HG02678 (cell line): ENCODE results near the gene CASD1.

Experiments
- ATAC-seq: cut with Tn5 transposase; IDR thresholded peaks from one replicate; pipeline ENCODE4 v1.9.1; 2021; ENCODE audit warnings: mild to moderate bottlenecking, moderate library complexity; ENCODE audit not compliant: unreplicated experiment

Gene CASD1

GRCh38 chr7:94512735-94513564 is 3.3 kb downstream of the CASD1 start:
- ATAC-seq = no peak

GRCh38 chr7:94513565-94513860 is 3.9 kb downstream of the CASD1 start:
- no peak for ATAC-seq

GRCh38 chr7:94514140-94514889 is 4.7 kb downstream of the CASD1 start:
- no peak for ATAC-seq

GRCh38 chr7:94514917-94515316 is 5.3 kb downstream of the CASD1 start:
- no peak for ATAC-seq

GRCh38 chr7:94525923-94526322 is 16.3 kb downstream of the CASD1 start:
- no peak for ATAC-seq

GRCh38 chr7:94529516-94529915 is 19.9 kb downstream of the CASD1 start:
- no peak for ATAC-seq

GRCh38 chr7:94530109-94530508 is 20.5 kb downstream of the CASD1 start:
- no peak for ATAC-seq

GRCh38 chr7:94532676-94533075 is 23.1 kb downstream of the CASD1 start:
- no peak for ATAC-seq

- no peak for ATAC-seq
Measured at GRCh38 chr7:94540428-94540827, 30.8 kb downstream of the CASD1 start.

GRCh38 chr7:94547126-94547525 is 37.5 kb downstream of the CASD1 start:
- no peak for ATAC-seq

GRCh38 chr7:94556028-94556427 is 46.4 kb downstream of the CASD1 start:
- peak; percentile 69 for ATAC-seq

- no peak for ATAC-seq
Measured at GRCh38 chr7:94557215-94557614, 47.6 kb downstream of the CASD1 start.

GRCh38 chr7:94559972-94560371 is 50.4 kb downstream of the CASD1 start:
- no peak for ATAC-seq

- no peak for ATAC-seq
Measured at GRCh38 chr7:94561841-94562514, 52.4 kb downstream of the CASD1 start.

GRCh38 chr7:94562525-94562924 is 52.9 kb downstream of the CASD1 start:
- no peak for ATAC-seq

GRCh38 chr7:94565247-94565894 is 55.8 kb downstream of the CASD1 start:
- ATAC-seq = no peak

GRCh38 chr7:94567396-94567795 is 57.8 kb downstream of the CASD1 start:
- ATAC-seq = no peak

- ATAC-seq = no peak
Measured at GRCh38 chr7:94571816-94572215, 62.2 kb downstream of the CASD1 start.

GRCh38 chr7:94575646-94576045 is 66.0 kb downstream of the CASD1 start:
- ATAC-seq = no peak

- ATAC-seq = no peak
Measured at GRCh38 chr7:94576316-94576715, 66.7 kb downstream of the CASD1 start.

- no peak for ATAC-seq
Measured at GRCh38 chr7:94577357-94577756, 67.7 kb downstream of the CASD1 start.
